ENCODE data around the gene SYT14. TPM values are rescaled to one million over a fixed set of nuclear protein-coding genes. Genes with fewer than 3 reads are reported as not detected.

SYT14 gene
- total RNA-seq, 1 donor from 2014 or later = 0.49 TPM

- TF ChIP-seq POLR2AphosphoS5 (IDR thresholded peaks at IDR 0.05; ENCODE audit: insufficient read depth in 1 of 2, low read depth in 1 of 2) = no peak
- TF ChIP-seq CTCF (IDR thresholded peaks at IDR 0.05) = no peak
- Histone ChIP-seq H3K27ac (no peak overlapping the region), H3K9me3 (no peaks in the 10 kb centered on the region), H3K36me3 (no peaks in the 10 kb centered on the region), H3K27me3 (no peaks in the 10 kb centered on the region), H3K4me3 (no peak overlapping the region), H3K4me1 (no peaks in the 10 kb centered on the region)
- no peak for DNase-seq (ENCODE audit: extremely low spot score in 2 of 2)
- intact Hi-C loops (cut with DNase I) = loop anchor here (5.0 kb wide), 1 partner anchor 126 kb away; no protein-coding TSS in a partner anchor
Observed at GRCh38 chr1:209988706-209989105, 50.7 kb downstream of the SYT14 start.

- Histone ChIP-seq H3K27ac (no peak overlapping the region), H3K4me3 (no peak overlapping the region), H3K4me1 (no peaks in the 10 kb centered on the region), H3K27me3 (no peaks in the 10 kb centered on the region), H3K9me3 (no peaks in the 10 kb centered on the region), H3K36me3 (no peaks in the 10 kb centered on the region)
- intact Hi-C loops (cut with DNase I) = loop anchor here (5.0 kb wide), 1 partner anchor 127 kb away; no protein-coding TSS in a partner anchor
- no peak for TF ChIP-seq CTCF (IDR thresholded peaks at IDR 0.05)
- no peak for TF ChIP-seq POLR2AphosphoS5 (IDR thresholded peaks at IDR 0.05; ENCODE audit: insufficient read depth in 1 of 2, low read depth in 1 of 2)
- TF ChIP-seq POLR2A (IDR thresholded peaks at IDR 0.05) = no peak
- no peak for DNase-seq (ENCODE audit: extremely low spot score in 2 of 2)
Observed at GRCh38 chr1:209989525-209989924, 51.5 kb downstream of the SYT14 start.

GRCh38 chr1:209993061-209993830 is 55.2 kb downstream of the SYT14 start:
- no peaks in the 10 kb centered on the region for H3K27me3 ChIP-seq
- no peaks in the 10 kb centered on the region for H3K4me1 ChIP-seq
- H3K9me3 ChIP-seq = no peaks in the 10 kb centered on the region
- no peak for DNase-seq (ENCODE audit: extremely low spot score in 2 of 2)
- intact Hi-C loops (cut with DNase I) = no loop called here
- TF ChIP-seq POLR2AphosphoS5 (IDR thresholded peaks at IDR 0.05; ENCODE audit: insufficient read depth in 1 of 2, low read depth in 1 of 2) (no peak), CTCF (IDR thresholded peaks at IDR 0.05) (no peak), POLR2A (IDR thresholded peaks at IDR 0.05) (no peak)
- no peak overlapping the region for H3K4me3 ChIP-seq
- H3K36me3 ChIP-seq = no peaks in the 10 kb centered on the region
- H3K27ac ChIP-seq = no peak overlapping the region

GRCh38 chr1:209996348-209996747 is 58.3 kb downstream of the SYT14 start:
- no peaks in the 10 kb centered on the region for H3K36me3 ChIP-seq
- H3K9me3 ChIP-seq = no peaks in the 10 kb centered on the region
- no peaks in the 10 kb centered on the region for H3K4me1 ChIP-seq
- DNase-seq (ENCODE audit: extremely low spot score in 2 of 2) = no peak
- TF ChIP-seq POLR2A (IDR thresholded peaks at IDR 0.05) (no peak), POLR2AphosphoS5 (IDR thresholded peaks at IDR 0.05; ENCODE audit: insufficient read depth in 1 of 2, low read depth in 1 of 2) (no peak), CTCF (IDR thresholded peaks at IDR 0.05) (no peak)
- intact Hi-C loops (cut with DNase I) = no loop called here
- H3K27ac ChIP-seq = no peak overlapping the region
- H3K27me3 ChIP-seq = no peaks in the 10 kb centered on the region
- H3K4me3 ChIP-seq = no peak overlapping the region

GRCh38 chr1:209999005-209999404 is 61.0 kb downstream of the SYT14 start:
- intact Hi-C loops (cut with DNase I) = no loop called here
- TF ChIP-seq POLR2A (IDR thresholded peaks at IDR 0.05) (no peak), CTCF (IDR thresholded peaks at IDR 0.05) (no peak), POLR2AphosphoS5 (IDR thresholded peaks at IDR 0.05; ENCODE audit: insufficient read depth in 1 of 2, low read depth in 1 of 2) (no peak)
- no peak overlapping the region for H3K27ac ChIP-seq
- H3K9me3 ChIP-seq = no peaks in the 10 kb centered on the region
- no peak overlapping the region for H3K4me3 ChIP-seq
- H3K4me1 ChIP-seq = no peaks in the 10 kb centered on the region
- no peaks in the 10 kb centered on the region for H3K36me3 ChIP-seq
- no peak for DNase-seq (ENCODE audit: extremely low spot score in 2 of 2)
- no peaks in the 10 kb centered on the region for H3K27me3 ChIP-seq

Data from vagina (tissue), 2 donors.